ENCODE data around the gene NPC2. TPM values are rescaled to one million over a fixed set of nuclear protein-coding genes. Genes with fewer than 3 reads are reported as not detected.

The NPC2 gene
- total and polyA plus RNA-seq, 9 of the 15 experiments (the other 6 are each of a cell fraction or from before 2014, with no cell fraction given): 16.6 to 74.1 (median 32.6) TPM

DNA sequence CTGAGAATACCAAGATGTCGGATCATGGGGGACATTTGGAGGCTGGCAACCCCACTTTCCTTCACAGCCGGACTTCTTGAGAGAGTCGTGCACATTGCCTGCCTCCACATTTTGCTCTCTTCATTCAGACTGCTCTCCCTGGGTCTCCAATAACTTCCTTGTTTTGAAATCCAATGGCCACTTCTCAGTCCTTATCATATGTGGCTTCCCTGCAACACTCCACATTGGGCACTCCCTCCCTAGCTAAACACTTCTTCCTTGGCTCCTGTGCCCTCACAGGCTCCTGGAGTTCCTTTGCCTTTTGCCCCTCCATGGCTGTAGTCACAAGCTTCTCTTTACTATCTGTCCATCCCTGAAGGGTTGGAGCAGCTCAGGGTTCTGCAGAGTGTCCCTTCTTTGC lies 30.1 kb downstream of the NPC2 start (continued):
- TF ChIP-seq, protein P1, sequence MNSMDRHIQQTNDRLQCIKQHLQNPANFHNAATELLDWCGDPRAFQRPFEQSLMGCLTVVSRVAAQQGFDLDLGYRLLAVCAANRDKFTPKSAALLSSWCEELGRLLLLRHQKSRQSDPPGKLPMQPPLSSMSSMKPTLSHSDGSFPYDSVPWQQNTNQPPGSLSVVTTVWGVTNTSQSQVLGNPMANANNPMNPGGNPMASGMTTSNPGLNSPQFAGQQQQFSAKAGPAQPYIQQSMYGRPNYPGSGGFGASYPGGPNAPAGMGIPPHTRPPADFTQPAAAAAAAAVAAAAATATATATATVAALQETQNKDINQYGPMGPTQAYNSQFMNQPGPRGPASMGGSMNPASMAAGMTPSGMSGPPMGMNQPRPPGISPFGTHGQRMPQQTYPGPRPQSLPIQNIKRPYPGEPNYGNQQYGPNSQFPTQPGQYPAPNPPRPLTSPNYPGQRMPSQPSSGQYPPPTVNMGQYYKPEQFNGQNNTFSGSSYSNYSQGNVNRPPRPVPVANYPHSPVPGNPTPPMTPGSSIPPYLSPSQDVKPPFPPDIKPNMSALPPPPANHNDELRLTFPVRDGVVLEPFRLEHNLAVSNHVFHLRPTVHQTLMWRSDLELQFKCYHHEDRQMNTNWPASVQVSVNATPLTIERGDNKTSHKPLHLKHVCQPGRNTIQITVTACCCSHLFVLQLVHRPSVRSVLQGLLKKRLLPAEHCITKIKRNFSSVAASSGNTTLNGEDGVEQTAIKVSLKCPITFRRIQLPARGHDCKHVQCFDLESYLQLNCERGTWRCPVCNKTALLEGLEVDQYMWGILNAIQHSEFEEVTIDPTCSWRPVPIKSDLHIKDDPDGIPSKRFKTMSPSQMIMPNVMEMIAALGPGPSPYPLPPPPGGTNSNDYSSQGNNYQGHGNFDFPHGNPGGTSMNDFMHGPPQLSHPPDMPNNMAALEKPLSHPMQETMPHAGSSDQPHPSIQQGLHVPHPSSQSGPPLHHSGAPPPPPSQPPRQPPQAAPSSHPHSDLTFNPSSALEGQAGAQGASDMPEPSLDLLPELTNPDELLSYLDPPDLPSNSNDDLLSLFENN (IDR thresholded peaks at IDR 0.05; ENCODE audit: low read depth in 2 of 2, low read length in 2 of 2): no peak
- TF ChIP-seq, protein P2, sequence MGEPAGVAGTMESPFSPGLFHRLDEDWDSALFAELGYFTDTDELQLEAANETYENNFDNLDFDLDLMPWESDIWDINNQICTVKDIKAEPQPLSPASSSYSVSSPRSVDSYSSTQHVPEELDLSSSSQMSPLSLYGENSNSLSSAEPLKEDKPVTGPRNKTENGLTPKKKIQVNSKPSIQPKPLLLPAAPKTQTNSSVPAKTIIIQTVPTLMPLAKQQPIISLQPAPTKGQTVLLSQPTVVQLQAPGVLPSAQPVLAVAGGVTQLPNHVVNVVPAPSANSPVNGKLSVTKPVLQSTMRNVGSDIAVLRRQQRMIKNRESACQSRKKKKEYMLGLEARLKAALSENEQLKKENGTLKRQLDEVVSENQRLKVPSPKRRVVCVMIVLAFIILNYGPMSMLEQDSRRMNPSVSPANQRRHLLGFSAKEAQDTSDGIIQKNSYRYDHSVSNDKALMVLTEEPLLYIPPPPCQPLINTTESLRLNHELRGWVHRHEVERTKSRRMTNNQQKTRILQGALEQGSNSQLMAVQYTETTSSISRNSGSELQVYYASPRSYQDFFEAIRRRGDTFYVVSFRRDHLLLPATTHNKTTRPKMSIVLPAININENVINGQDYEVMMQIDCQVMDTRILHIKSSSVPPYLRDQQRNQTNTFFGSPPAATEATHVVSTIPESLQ (CRISPR knock-in tag; IDR thresholded peaks at IDR 0.05): no peak
- TF ChIP-seq CBFA2T3 (IDR thresholded peaks at IDR 0.05) (no peak), TAF15 (IDR thresholded peaks at IDR 0.05; ENCODE audit: low read depth, low read length) (no peak), ZFPM2 (CRISPR knock-in tag; IDR thresholded peaks at IDR 0.05) (no peak), NFE2L1 (tag; IDR thresholded peaks at IDR 0.05; ENCODE audit: borderline replicate concordance, low read depth) (no peak)

Measured in K562 (cell line).